ENCODE results near the gene LRRC4. TPM values are rescaled to one million over a fixed set of nuclear protein-coding genes. Genes with fewer than 3 reads are reported as not detected.

LRRC4 gene
- polyA plus RNA-seq, 1 of the 3 experiments (the other 2 are of a cell fraction): 0.44 TPM

- H3K79me2 ChIP-seq (ENCODE audit: insufficient read depth): no peaks in the 10 kb centered on the region
- H3K36me3 ChIP-seq (replicated peaks in 1 of 2; ENCODE audit: control insufficient read depth in 1 of 2, insufficient read depth in 2 of 2, low read length in 1 of 2): peaks cover 0 to 31% of the 10 kb centered on the region in 2 experiments
- H3K27ac ChIP-seq (ENCODE audit: low read depth in 2 of 2, low read length in 1 of 2): no peak overlapping the region
- no peak overlapping the region for H3K9ac ChIP-seq
- H3F3A ChIP-seq (replicated peaks; ENCODE audit: insufficient read depth): no peaks in the 10 kb centered on the region
- H4K20me1 ChIP-seq (ENCODE audit: insufficient read depth): no peaks in the 10 kb centered on the region
- 97% methylated on average over 8 of the region's 8 CpGs for WGBS (ENCODE audit: low lambda C conversion rate)
- H3K4me3 ChIP-seq (ENCODE audit: low read depth in 2 of 2, low read length in 1 of 2): no peak overlapping the region
- H3K4me1 ChIP-seq (ENCODE audit: control insufficient read depth in 1 of 2, insufficient read depth in 2 of 2, low read depth in 1 of 2, low read length in 1 of 2): peaks cover 0 to 41% of the 10 kb centered on the region in 2 experiments; a peak in 1 of 4 replicates
- H2AFZ ChIP-seq (ENCODE audit: low read depth): no peak overlapping the region
- no peaks in the 10 kb centered on the region for H3K9me2 ChIP-seq
- TF ChIP-seq RAD21 (IDR thresholded peaks at IDR 0.05; ENCODE audit: low read length): no peak
- CTCF ChIA-PET: interaction anchor here (0.9 to 2.1 kb wide), 7 partner anchors 8 to 140 kb away, joined by 3 to 13 read pairs (median 6); no protein-coding TSS in a partner anchor
- DNase-seq: no peak
- no peak overlapping the region for H3K4me2 ChIP-seq
- H3K9me3 ChIP-seq: no peaks in the 10 kb centered on the region
- no peaks in the 10 kb centered on the region for H3K27me3 ChIP-seq (ENCODE audit: insufficient read depth)
- POLR2A ChIA-PET: interaction anchor here (0.8 kb wide), 1 partner anchor 15 kb away, joined by 4 read pairs; no protein-coding TSS in a partner anchor
Measured at GRCh38 chr7:128069373-128070364, 38.4 kb upstream of the LRRC4 start.

- Histone ChIP-seq H3F3A (replicated peaks; ENCODE audit: insufficient read depth) (no peaks in the 10 kb centered on the region), H3K27ac (ENCODE audit: low read depth in 2 of 2, low read length in 1 of 2) (no peak overlapping the region), H3K79me2 (ENCODE audit: insufficient read depth) (no peaks in the 10 kb centered on the region), H3K4me2 (no peak overlapping the region), H3K36me3 (replicated peaks in 1 of 2; ENCODE audit: control insufficient read depth in 1 of 2, insufficient read depth in 2 of 2, low read length in 1 of 2) (peaks cover 0 to 26% of the 10 kb centered on the region in 2 experiments), H3K9me2 (no peaks in the 10 kb centered on the region), H2AFZ (ENCODE audit: low read depth) (no peak overlapping the region), H3K9me3 (no peaks in the 10 kb centered on the region), H4K20me1 (ENCODE audit: insufficient read depth) (no peaks in the 10 kb centered on the region; the same call in 1 of the 2 replicates), H3K4me3 (ENCODE audit: low read depth in 2 of 2, low read length in 1 of 2) (no peak overlapping the region), H3K9ac (no peak overlapping the region), H3K4me1 (ENCODE audit: control insufficient read depth in 1 of 2, insufficient read depth in 2 of 2, low read depth in 1 of 2, low read length in 1 of 2) (peaks cover 0 to 37% of the 10 kb centered on the region in 2 experiments; a peak in 1 of 4 replicates), H3K27me3 (ENCODE audit: insufficient read depth) (no peaks in the 10 kb centered on the region)
- ChIA-PET POLR2A (interaction anchor here (0.8 to 1.5 kb wide), 2 partner anchors 16 kb away, joined by 4 to 6 read pairs; no protein-coding TSS in a partner anchor), CTCF (interaction anchor here (0.7 to 2.1 kb wide), 10 partner anchors 9 to 141 kb away, joined by 3 to 13 read pairs (median 3); no protein-coding TSS in a partner anchor)
- TF ChIP-seq USF1 (IDR thresholded peaks at IDR 0.05; ENCODE audit: borderline replicate concordance, low read depth) (no peak), FOSL2 (IDR thresholded peaks at IDR 0.05; ENCODE audit: borderline replicate concordance, low read depth) (no peak), JUND (IDR thresholded peaks at IDR 0.05) (no peak), NFIC (IDR thresholded peaks at IDR 0.05; ENCODE audit: borderline replicate concordance) (no peak), MEF2A (IDR thresholded peaks at IDR 0.05; ENCODE audit: borderline replicate concordance, low read depth) (no peak), TEAD4 (IDR thresholded peaks at IDR 0.05; ENCODE audit: borderline replicate concordance, insufficient read depth) (no peak), POLR2AphosphoS5 (IDR thresholded peaks at IDR 0.05; ENCODE audit: low read depth, low read length) (no peak)
- whole genome bisulfite sequencing (ENCODE audit: low lambda C conversion rate): 95% methylated on average over 8 of the region's 8 CpGs
- no peak for DNase-seq
Measured at GRCh38 chr7:128068785-128069184, 37.5 kb upstream of the LRRC4 start.

GRCh38 chr7:128067983-128068382 lies 36.7 kb upstream of the LRRC4 start:
- no peaks in the 10 kb centered on the region for H3K27me3 ChIP-seq (ENCODE audit: insufficient read depth)
- POLR2A ChIA-PET: interaction anchor here (1.5 kb wide), 1 partner anchor 17 kb away, joined by 6 read pairs; no protein-coding TSS in a partner anchor
- peaks cover 0 to 28% of the 10 kb centered on the region in 2 experiments for H3K36me3 ChIP-seq (replicated peaks in 1 of 2; ENCODE audit: control insufficient read depth in 1 of 2, insufficient read depth in 2 of 2, low read length in 1 of 2)
- no peak overlapping the region; a peak in 1 of 4 replicates for H3K27ac ChIP-seq (ENCODE audit: low read depth in 2 of 2, low read length in 1 of 2)
- no peaks in the 10 kb centered on the region for H3K9me3 ChIP-seq
- no peak overlapping the region for H3K4me3 ChIP-seq (ENCODE audit: low read depth in 2 of 2, low read length in 1 of 2)
- peaks cover 7% of the 10 kb centered on the region for H4K20me1 ChIP-seq (ENCODE audit: insufficient read depth)
- no peaks in the 10 kb centered on the region for H3K9me2 ChIP-seq
- TF ChIP-seq TCF12 (IDR thresholded peaks at IDR 0.05) (no peak), EP300 (IDR thresholded peaks at IDR 0.05; ENCODE audit: borderline replicate concordance in 1 of 2, low read depth in 1 of 2, low read length in 1 of 2) (no peak), NFIC (IDR thresholded peaks at IDR 0.05; ENCODE audit: borderline replicate concordance) (no peak), FOXM1 (IDR thresholded peaks at IDR 0.05; ENCODE audit: low read depth) (no peak), RCOR1 (IDR thresholded peaks at IDR 0.05; ENCODE audit: low read length) (no peak), GATA2 (CRISPR knock-in tag; IDR thresholded peaks at IDR 0.05) (no peak), GABPA (IDR thresholded peaks at IDR 0.05; ENCODE audit: low read depth) (no peak)
- CTCF ChIA-PET: interaction anchor here (0.7 to 3.4 kb wide), 7 partner anchors 8 to 142 kb away, joined by 3 to 14 read pairs (median 6); no protein-coding TSS in a partner anchor
- no peak overlapping the region for H3K4me2 ChIP-seq
- peaks cover 0 to 40% of the 10 kb centered on the region in 2 experiments; a peak in 1 of 4 replicates for H3K4me1 ChIP-seq (ENCODE audit: control insufficient read depth in 1 of 2, insufficient read depth in 2 of 2, low read depth in 1 of 2, low read length in 1 of 2)
- WGBS (ENCODE audit: low lambda C conversion rate): 96% methylated on average over 5 of the region's 5 CpGs
- DNase-seq: no peak
- H3K79me2 ChIP-seq (ENCODE audit: insufficient read depth): no peaks in the 10 kb centered on the region
- no peak overlapping the region for H3K9ac ChIP-seq
- no peaks in the 10 kb centered on the region for H3F3A ChIP-seq (replicated peaks; ENCODE audit: insufficient read depth)
- no peak overlapping the region for H2AFZ ChIP-seq (ENCODE audit: low read depth)
